HUES6 (cell line): ENCODE measurements around the gene RTL10.
"Not testable (repeated sequence)": the region's sequence is repeated elsewhere in the genome, so short reads cannot be mapped to it uniquely, and the experiment has no call there.

Experiments
- H3K27ac ChIP-seq: 2 replicates; pipeline ENCODE4 v1.7.0; 2013; ENCODE audit warnings: low read depth, mild to moderate bottlenecking, low read length, inconsistent platforms
- H3K27me3 ChIP-seq: 2 replicates; pipeline ENCODE4 v1.6.1; 2013; ENCODE audit warnings: low read length; ENCODE audit not compliant: control insufficient read depth, insufficient read depth
- H3K36me3 ChIP-seq: 2 replicates; pipeline ENCODE4 v1.6.1; 2013; ENCODE audit warnings: low read length; ENCODE audit not compliant: control insufficient read depth, insufficient read depth
- H3K4me1 ChIP-seq: 2 replicates; pipeline ENCODE4 v1.6.1; 2013; ENCODE audit warnings: low read length; ENCODE audit not compliant: control insufficient read depth, insufficient read depth
- H3K4me3 ChIP-seq: 2 replicates; pipeline ENCODE4 v1.5.1; 2013; ENCODE audit warnings: low read depth, low read length
- H3K9ac ChIP-seq: one replicate; pipeline ENCODE4 v1.6.1; 2013; ENCODE audit warnings: mild to moderate bottlenecking, low read length
- H3K9me3 ChIP-seq: 2 replicates; pipeline ENCODE4 v1.6.1; 2013; ENCODE audit warnings: low read depth, low read length; ENCODE audit not compliant: control insufficient read depth, insufficient read depth

RTL10 gene

DNA sequence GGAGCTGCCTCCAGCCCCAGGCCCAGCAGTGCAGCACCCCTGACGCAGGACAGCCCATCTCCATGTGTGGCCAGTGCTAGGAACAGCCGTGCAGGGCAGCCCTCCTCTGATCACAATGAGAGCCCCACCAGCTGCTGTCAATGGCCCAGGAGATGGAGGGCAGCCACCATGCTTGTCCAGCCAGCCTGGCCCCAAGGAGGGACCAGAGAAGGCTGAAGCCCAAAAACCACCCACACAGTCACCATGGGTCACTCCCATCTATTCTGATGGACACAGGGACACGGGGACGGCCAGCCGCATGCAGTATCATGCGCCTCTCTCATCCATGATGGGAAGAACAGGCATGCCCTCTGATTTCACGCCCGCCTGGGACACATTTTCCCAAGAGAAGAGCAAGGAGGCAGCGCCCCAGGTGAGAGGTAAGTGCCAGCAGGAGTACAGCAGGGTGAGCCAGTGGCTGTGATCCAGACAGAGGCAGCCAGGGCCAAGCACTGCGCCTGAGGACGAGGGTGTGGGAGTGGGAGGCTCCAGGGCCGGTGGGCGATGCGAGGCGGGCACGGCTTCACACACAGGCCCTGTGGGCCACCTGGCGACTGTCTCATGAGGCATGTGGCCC lies 33.6 kb upstream of the RTL10 start:
- H3K4me1 ChIP-seq, result peaks cover 24% of the 10 kb centered on the region
- H3K4me3 ChIP-seq, result no peak overlapping the region
- H3K9me3 ChIP-seq, result no peaks in the 10 kb centered on the region
- H3K9ac ChIP-seq, result no peak overlapping the region
- H3K36me3 ChIP-seq, result no peaks in the 10 kb centered on the region
- peaks cover 3% of the 10 kb centered on the region; the same call in 1 of the 2 replicates for H3K27me3 ChIP-seq
- no peak overlapping the region for H3K27ac ChIP-seq

GRCh38 chr22:19887256-19887985 lies 32.7 kb upstream of the RTL10 start:
- Histone ChIP-seq H3K4me3 (no peak overlapping the region), H3K27ac (no peak overlapping the region), H3K9me3 (no peaks in the 10 kb centered on the region), H3K4me1 (peaks cover 31% of the 10 kb centered on the region), H3K9ac (no peak overlapping the region), H3K27me3 (peaks cover 3% of the 10 kb centered on the region; the same call in 1 of the 2 replicates), H3K36me3 (no peaks in the 10 kb centered on the region)

DNA sequence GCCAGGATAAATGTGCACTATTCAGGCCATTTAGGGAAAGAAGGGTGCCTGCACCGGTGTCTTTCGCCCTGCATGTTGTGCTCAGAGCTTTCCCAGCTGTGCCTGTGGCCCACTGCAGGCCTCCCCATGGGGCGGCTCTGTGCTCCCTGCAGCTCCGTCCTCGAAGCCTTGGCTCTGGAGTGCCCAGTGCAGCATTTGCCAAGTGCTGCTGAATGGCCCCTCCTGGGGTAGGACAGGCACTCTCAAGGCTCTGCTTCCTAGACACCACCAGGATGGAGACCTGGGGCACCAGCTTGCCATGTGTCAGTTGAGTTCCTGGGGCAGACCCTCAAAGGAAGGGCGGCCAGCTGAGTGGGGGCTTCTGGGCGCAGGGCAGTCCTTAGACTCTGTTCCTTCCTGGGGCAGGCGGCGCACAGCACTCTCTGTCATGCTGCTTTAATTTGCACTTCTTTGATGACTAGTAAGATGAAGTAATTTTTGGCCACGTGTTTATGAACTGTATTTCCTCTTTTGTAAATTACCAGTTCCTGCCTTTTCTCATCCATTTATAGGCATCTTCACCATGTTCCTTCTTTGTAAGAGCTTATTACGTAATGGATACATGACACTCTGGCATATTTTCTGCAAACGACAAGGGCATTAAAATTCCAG lies 32.1 kb upstream of the RTL10 start:
- Histone ChIP-seq H3K9me3 (no peaks in the 10 kb centered on the region), H3K27me3 (peaks cover under 1% of the 10 kb centered on the region; the same call in 1 of the 2 replicates), H3K4me1 (peaks cover 31% of the 10 kb centered on the region), H3K27ac (no peak overlapping the region), H3K4me3 (no peak overlapping the region), H3K36me3 (no peaks in the 10 kb centered on the region), H3K9ac (no peak overlapping the region)

- H3K9ac ChIP-seq, result no peak overlapping the region
- H3K27me3 ChIP-seq, result no peaks in the 10 kb centered on the region
- no peak overlapping the region for H3K27ac ChIP-seq
- no peaks in the 10 kb centered on the region for H3K9me3 ChIP-seq
- H3K4me3 ChIP-seq, result no peak overlapping the region
- peaks cover 28% of the 10 kb centered on the region for H3K4me1 ChIP-seq
- H3K36me3 ChIP-seq, result no peaks in the 10 kb centered on the region
Measured at GRCh38 chr22:19885841-19886592, 31.3 kb upstream of the RTL10 start.

- no peak overlapping the region for H3K27ac ChIP-seq
- no peaks in the 10 kb centered on the region for H3K27me3 ChIP-seq
- peaks cover 28% of the 10 kb centered on the region for H3K4me1 ChIP-seq
- no peak overlapping the region for H3K9ac ChIP-seq
- H3K9me3 ChIP-seq, result no peaks in the 10 kb centered on the region
- no peaks in the 10 kb centered on the region for H3K36me3 ChIP-seq
- no peak overlapping the region for H3K4me3 ChIP-seq
Measured at GRCh38 chr22:19884954-19885751, 30.5 kb upstream of the RTL10 start.

DNA sequence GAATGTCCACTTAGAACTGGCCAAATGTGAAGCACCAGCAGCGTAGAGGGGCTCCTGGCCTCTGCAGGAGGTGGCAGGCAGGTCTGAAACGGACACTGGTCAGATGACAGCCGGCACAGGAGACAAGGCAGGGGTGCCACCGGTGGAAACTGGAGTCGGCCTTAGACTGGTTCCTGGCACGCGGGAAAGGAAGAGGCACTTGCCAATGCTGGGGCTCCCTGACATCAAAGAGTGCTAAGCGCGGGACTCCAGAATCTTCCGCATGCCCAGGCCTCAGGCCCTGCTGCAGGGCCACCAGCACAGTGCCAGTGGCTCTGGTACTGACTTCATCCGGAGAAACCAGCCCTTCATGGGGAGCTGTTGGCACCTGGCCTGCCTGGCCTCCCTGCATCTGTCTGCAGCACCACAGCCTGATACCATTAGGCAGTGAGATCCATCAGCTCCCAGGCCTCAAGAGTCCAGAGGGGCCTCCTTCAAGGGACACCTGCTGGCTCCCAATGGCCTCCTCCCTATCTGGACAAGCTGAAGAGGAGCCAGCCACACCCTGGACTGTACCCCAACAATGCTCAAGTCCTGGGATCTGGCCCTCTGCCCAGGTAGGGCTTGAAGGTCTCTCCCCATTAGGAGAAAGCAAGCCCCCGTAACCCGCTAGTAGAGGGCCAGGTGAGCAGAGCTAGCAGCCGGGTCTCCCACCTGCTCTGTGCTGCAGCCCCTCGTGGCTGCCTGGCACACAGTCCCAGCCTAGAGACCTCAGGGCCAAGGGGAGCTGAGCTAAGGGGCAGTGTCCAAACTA lies 29.7 kb upstream of the RTL10 start:
- Histone ChIP-seq H3K9me3 (no peaks in the 10 kb centered on the region), H3K36me3 (no peaks in the 10 kb centered on the region), H3K4me3 (no peak overlapping the region), H3K27me3 (no peaks in the 10 kb centered on the region), H3K27ac (no peak overlapping the region), H3K9ac (no peak overlapping the region), H3K4me1 (peaks cover 35% of the 10 kb centered on the region)

DNA sequence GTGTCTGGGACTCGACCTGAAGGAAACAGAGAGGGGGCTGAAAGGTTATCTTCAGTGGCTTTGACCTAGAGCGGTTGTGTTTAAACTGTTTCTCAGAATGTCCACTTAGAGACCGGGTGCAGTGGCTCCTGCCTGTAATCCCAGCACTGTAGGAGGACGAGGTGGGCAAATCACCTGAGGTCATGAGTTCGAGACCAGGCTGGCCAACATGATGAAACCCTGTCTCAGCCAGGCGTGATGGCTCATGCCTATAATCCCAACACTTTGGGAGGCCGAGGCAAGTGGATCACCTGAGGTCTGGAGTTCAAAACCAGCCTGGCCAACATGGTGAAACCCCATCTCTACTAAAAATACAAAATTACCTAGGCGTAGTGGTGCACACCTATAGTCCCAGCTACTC lies 28.8 kb upstream of the RTL10 start:
- H3K9ac ChIP-seq, H3K27me3 ChIP-seq, H3K9me3 ChIP-seq, H3K4me3 ChIP-seq, H3K36me3 ChIP-seq: not testable (repeated sequence)
- H3K4me1 ChIP-seq, result peaks cover 40% of the 10 kb centered on the region
- H3K27ac ChIP-seq, result 0 out of 2 replicates have a peak overlapping the region, but pooled peaks have one; percentile 92

GRCh38 chr22:19882446-19883381 lies 28.0 kb upstream of the RTL10 start:
- H3K4me1 ChIP-seq, result peaks cover 40% of the 10 kb centered on the region
- no peaks in the 10 kb centered on the region for H3K27me3 ChIP-seq
- H3K9ac ChIP-seq, result peak overlapping the region; percentile 92
- H3K9me3 ChIP-seq, result no peaks in the 10 kb centered on the region
- H3K36me3 ChIP-seq, result peaks cover 3% of the 10 kb centered on the region; the same call in 1 of the 2 replicates
- H3K27ac ChIP-seq, result peak overlapping the region; percentile 92; the same call in 1 of the 2 replicates
- no peak overlapping the region for H3K4me3 ChIP-seq

DNA sequence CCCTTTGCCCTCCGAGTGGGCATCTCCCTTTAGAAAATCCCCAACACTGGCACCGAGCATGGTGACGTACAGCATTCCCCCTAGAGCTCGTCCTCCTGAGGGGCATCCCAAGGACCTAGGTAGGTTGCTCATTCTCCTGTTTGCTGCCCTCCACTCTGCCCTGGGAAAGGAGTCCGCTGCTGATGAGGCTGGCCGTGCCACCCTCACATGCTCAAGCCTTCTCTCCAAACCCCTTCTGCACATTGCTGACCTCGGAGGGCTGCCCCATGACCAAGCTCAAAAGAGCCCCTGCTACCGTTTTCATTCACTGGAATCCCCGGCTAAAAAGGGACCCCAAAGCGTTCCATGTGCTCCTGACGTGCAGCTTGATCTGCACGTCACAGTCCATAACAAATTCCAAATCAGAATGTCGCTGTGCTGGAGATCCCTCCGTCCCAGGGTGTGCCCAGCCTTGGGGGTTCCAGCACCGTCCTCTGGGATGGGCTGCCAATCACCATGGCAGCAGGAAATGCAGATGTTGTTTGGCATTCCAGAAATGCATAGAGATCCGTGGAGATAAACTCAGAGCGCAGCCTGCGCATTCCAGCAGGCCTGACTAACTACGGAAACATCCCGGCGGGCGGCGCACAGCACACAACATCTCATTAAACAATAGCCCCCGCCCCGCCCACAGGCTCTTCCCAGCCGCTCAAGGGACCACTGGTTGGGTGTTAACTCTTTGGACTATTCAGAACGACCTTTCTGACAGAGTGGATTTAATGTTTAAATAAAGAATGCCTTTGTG lies 26.3 kb upstream of the RTL10 start:
- Histone ChIP-seq H3K27ac (peak overlapping the region; percentile 92), H3K36me3 (peaks cover 3% of the 10 kb centered on the region; the same call in 1 of the 2 replicates), H3K4me1 (peaks cover 40% of the 10 kb centered on the region), H3K4me3 (peak overlapping the region; percentile 34), H3K27me3 (no peaks in the 10 kb centered on the region), H3K9ac (peak overlapping the region; percentile 92), H3K9me3 (no peaks in the 10 kb centered on the region)
